ENCODE results near the gene PTAR1. TPM values are rescaled to one million over a fixed set of nuclear protein-coding genes. Genes with fewer than 3 reads are reported as not detected.

The PTAR1 gene
- polyA plus RNA-seq, 1 donor from 2014 or later = 17.7 TPM

GRCh38 chr9:69740872-69741505 is 18.8 kb downstream of the PTAR1 start:
- TF ChIP-seq TAF1 (IDR thresholded peaks at IDR 0.05; ENCODE audit: low read depth) (no peak), CTCF (IDR thresholded peaks at IDR 0.05; ENCODE audit: poor library complexity, severe bottlenecking) (no peak), REST (IDR thresholded peaks at IDR 0.05; ENCODE audit: borderline replicate concordance) (no peak), EZH2 (IDR thresholded peaks at IDR 0.05; ENCODE audit: borderline replicate concordance, insufficient read depth, low read length, poor library complexity, severe bottlenecking) (no peak), MXI1 (conservative IDR thresholded peaks at IDR 0.05; ENCODE audit: poor library complexity, severe bottlenecking) (no peak)
- Histone ChIP-seq H3K9ac (ENCODE audit: low read length) (no peak overlapping the region), H3K4me3 (ENCODE audit: low read length) (no peak overlapping the region), H3F3A (ENCODE audit: insufficient read depth, low read length, poor library complexity, severe bottlenecking) (no peaks in the 10 kb centered on the region), H4K20me1 (ENCODE audit: insufficient read depth) (no peaks in the 10 kb centered on the region), H3K9me2 (ENCODE audit: insufficient read depth, low read length) (no peaks in the 10 kb centered on the region), H2AFZ (ENCODE audit: low read depth, low read length) (no peak overlapping the region), H3K9me3 (ENCODE audit: low read length) (no peaks in the 10 kb centered on the region), H3K79me2 (replicated peaks; ENCODE audit: insufficient read depth, low read length) (peaks cover 13% of the 10 kb centered on the region), H3K4me2 (ENCODE audit: low read length) (no peak overlapping the region), H3K27me3 (ENCODE audit: insufficient read depth, low read depth, low read length) (no peaks in the 10 kb centered on the region), H3K36me3 (ENCODE audit: insufficient read depth, low read length) (no peaks in the 10 kb centered on the region), H3K27ac (ENCODE audit: low read length) (no peak overlapping the region)

- no peaks in the 10 kb centered on the region for H3F3A ChIP-seq (ENCODE audit: insufficient read depth, low read length, poor library complexity, severe bottlenecking)
- no peaks in the 10 kb centered on the region for H3K79me2 ChIP-seq (replicated peaks; ENCODE audit: insufficient read depth, low read length)
- H3K27me3 ChIP-seq (ENCODE audit: insufficient read depth, low read depth, low read length) = no peaks in the 10 kb centered on the region
- TF ChIP-seq MXI1 (conservative IDR thresholded peaks at IDR 0.05; ENCODE audit: poor library complexity, severe bottlenecking) (no peak), RAD21 (conservative IDR thresholded peaks at IDR 0.05) (no peak), SMC3 (conservative IDR thresholded peaks at IDR 0.05; ENCODE audit: poor library complexity) (no peak), CTCF (IDR thresholded peaks at IDR 0.05; ENCODE audit: poor library complexity, severe bottlenecking) (no peak), TAF1 (IDR thresholded peaks at IDR 0.05; ENCODE audit: low read depth) (no peak), EP300 (conservative IDR thresholded peaks at IDR 0.05; ENCODE audit: poor library complexity, severe bottlenecking) (no peak)
- no peaks in the 10 kb centered on the region for H4K20me1 ChIP-seq (ENCODE audit: insufficient read depth)
- H3K36me3 ChIP-seq (ENCODE audit: insufficient read depth, low read length) = no peaks in the 10 kb centered on the region
- no peak overlapping the region for H2AFZ ChIP-seq (ENCODE audit: low read depth, low read length)
- H3K9me3 ChIP-seq (ENCODE audit: low read length) = no peaks in the 10 kb centered on the region
- H3K4me2 ChIP-seq (ENCODE audit: low read length) = no peak overlapping the region
- H3K4me3 ChIP-seq (ENCODE audit: low read length) = no peak overlapping the region
- H3K27ac ChIP-seq (ENCODE audit: low read length) = no peak overlapping the region
- H3K9me2 ChIP-seq (ENCODE audit: insufficient read depth, low read length) = no peaks in the 10 kb centered on the region
- no peak overlapping the region for H3K9ac ChIP-seq (ENCODE audit: low read length)
These were observed 28.5 kb downstream of the PTAR1 start for GRCh38 chr9:69731348-69731747.
